ENCODE measurements around the gene FAM168A. TPM values are rescaled to one million over a fixed set of nuclear protein-coding genes. Genes with fewer than 3 reads are reported as not detected.

Gene FAM168A
- total and polyA plus RNA-seq, 2 of the 8 experiments (the other 6 are each of a cell fraction or from before 2014, with no cell fraction given) = 17.1 to 21.6 TPM

DNA sequence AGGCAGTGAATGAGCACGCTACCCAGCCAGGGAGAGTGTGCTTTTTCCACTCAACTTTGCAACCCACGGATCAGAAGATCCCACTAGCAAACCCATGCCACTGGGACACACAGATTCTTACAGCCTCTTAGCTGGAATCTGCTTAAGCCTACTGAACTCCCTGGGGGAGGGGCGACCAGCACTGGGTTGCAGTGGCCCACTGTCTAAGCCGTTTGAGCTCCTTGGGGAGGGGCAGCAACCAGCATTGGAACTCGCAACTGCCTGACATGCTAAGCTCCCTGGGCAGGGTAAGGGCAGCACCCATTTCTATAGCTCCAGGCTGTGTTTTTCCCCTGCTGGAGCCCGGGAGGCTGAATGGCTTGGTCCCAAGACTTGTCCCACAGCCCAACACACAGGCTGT, 99.6 kb downstream of the FAM168A start (continued):
- TF ChIP-seq GABPA (IDR thresholded peaks at IDR 0.05; ENCODE audit: borderline replicate concordance, insufficient read depth, low read length) = no peak
- no peak for TF ChIP-seq JUN (IDR thresholded peaks at IDR 0.05; ENCODE audit: low read depth, low read length)
- no peak for TF ChIP-seq RBBP5 (IDR thresholded peaks at IDR 0.05; ENCODE audit: borderline replicate concordance, low read depth, low read length)
- TF ChIP-seq SIX5 (IDR thresholded peaks at IDR 0.05; ENCODE audit: low read depth, low read length) = no peak
- no peak for TF ChIP-seq CEBPB (IDR thresholded peaks at IDR 0.05; ENCODE audit: low read depth, low read length)
- no peak for TF ChIP-seq MAFK (IDR thresholded peaks at IDR 0.05; ENCODE audit: low read depth, low read length)

Data from H1 (cell line).